Stomach (tissue), 4 donors: ENCODE measurements around the gene PEX26.

Experiments
- POLR2A ChIP-seq, 4 donors: fragments of 450-650 bp; IDR thresholded peaks; one replicate each; pipeline ENCODE4 v1.6.1; 2016; ENCODE audit warnings: antibody characterized with exemption in 4 of 4, control low read depth in 2 of 4, mild to moderate bottlenecking in 1 of 4, moderate library complexity in 1 of 4
- POLR2AphosphoS5 ChIP-seq, 3 donors: sonication (generic); formaldehyde crosslinking; IDR thresholded peaks; one replicate each; pipeline ENCODE4 v1.6.1; 2016; ENCODE audit warnings: antibody characterized with exemption in 3 of 3
- TF ChIP-seq, protein P1 (sequence below), 7 experiments: fragments of 450-650 bp in 4 of 7; fragments of 200-600 bp in 3 of 7; sonication (generic) in 3 of 7; IDR thresholded peaks; one replicate each; pipeline ENCODE4 v1.5.1; 2016 to 2019; ENCODE audit warnings: antibody characterized with exemption in 7 of 7, control low read depth in 2 of 7, mild to moderate bottlenecking in 1 of 7

DNA sequence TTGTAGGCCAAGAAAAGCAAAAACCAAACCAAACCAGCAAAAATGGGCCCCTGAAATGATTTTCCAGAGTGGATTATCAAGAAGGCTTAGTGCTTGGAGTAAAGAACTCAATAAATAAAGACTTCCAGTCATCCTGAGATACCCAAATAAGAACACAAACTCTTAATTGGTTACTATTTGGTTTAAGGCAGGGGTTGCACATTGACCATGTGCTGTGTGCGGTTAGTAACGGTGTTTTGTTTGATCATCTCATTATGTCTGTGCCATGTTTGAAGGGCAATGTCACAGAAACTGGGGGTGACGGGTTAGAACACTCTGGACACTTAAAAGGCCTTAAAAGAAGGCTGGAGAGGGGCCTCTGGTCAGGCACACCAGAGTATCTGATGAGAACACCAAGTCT is 43.7 kb upstream of the PEX26 start:
- TF ChIP-seq, protein P1, sequence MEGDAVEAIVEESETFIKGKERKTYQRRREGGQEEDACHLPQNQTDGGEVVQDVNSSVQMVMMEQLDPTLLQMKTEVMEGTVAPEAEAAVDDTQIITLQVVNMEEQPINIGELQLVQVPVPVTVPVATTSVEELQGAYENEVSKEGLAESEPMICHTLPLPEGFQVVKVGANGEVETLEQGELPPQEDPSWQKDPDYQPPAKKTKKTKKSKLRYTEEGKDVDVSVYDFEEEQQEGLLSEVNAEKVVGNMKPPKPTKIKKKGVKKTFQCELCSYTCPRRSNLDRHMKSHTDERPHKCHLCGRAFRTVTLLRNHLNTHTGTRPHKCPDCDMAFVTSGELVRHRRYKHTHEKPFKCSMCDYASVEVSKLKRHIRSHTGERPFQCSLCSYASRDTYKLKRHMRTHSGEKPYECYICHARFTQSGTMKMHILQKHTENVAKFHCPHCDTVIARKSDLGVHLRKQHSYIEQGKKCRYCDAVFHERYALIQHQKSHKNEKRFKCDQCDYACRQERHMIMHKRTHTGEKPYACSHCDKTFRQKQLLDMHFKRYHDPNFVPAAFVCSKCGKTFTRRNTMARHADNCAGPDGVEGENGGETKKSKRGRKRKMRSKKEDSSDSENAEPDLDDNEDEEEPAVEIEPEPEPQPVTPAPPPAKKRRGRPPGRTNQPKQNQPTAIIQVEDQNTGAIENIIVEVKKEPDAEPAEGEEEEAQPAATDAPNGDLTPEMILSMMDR (IDR thresholded peaks at IDR 0.05): no peak
- no peak for TF ChIP-seq POLR2AphosphoS5 (IDR thresholded peaks at IDR 0.05)
- TF ChIP-seq POLR2A (IDR thresholded peaks at IDR 0.05): no peak
